H1 (cell line): Measurements from ENCODE around the gene SLC23A1.

Experiments
- CEBPB ChIP-seq: IDR thresholded peaks from 2 replicates; pipeline ENCODE4 v1.6.1; 2012; ENCODE audit warnings: low read depth, low read length
- EZH2 ChIP-seq: fragments of 200-600 bp; sonication (generic); IDR thresholded peaks from 2 replicates; pipeline ENCODE4 v1.7.1; 2012; ENCODE audit warnings: low read depth, mild to moderate bottlenecking, moderate library complexity, low read length, inconsistent platforms; ENCODE audit not compliant: severe bottlenecking
- FOSL1 ChIP-seq: IDR thresholded peaks from 2 replicates; pipeline ENCODE4 v1.6.1; 2011; ENCODE audit warnings: mild to moderate bottlenecking, low read depth, low read length, moderate library complexity; ENCODE audit not compliant: insufficient read depth
- HDAC2 ChIP-seq, 2 experiments: fragments of 300-600 bp in 1 of 2; sonication (generic) in 1 of 2; IDR thresholded peaks; 2 replicates each; pipeline ENCODE4 v1.6.1; 2011 to 2012; ENCODE audit warnings: low read depth in 2 of 2, low read length in 2 of 2, mild to moderate bottlenecking in 2 of 2, moderate library complexity in 2 of 2, borderline replicate concordance in 1 of 2, inconsistent platforms in 1 of 2
- KDM5A ChIP-seq: fragments of 200-600 bp; IDR thresholded peaks from 2 replicates; pipeline ENCODE4 v1.7.1; 2012; ENCODE audit warnings: mild to moderate bottlenecking, low read length, inconsistent platforms, mixed read lengths
- POLR2A ChIP-seq, 2 experiments: IDR thresholded peaks; 1 replicate in 1 of 2; 2 replicates in 1 of 2; pipeline ENCODE4 v1.6.1; 2011; ENCODE audit warnings: low read depth in 2 of 2, low read length in 2 of 2, mild to moderate bottlenecking in 2 of 2; ENCODE audit errors: control extremely low read depth in 1 of 2
- POLR2AphosphoS5 ChIP-seq: IDR thresholded peaks from 2 replicates; pipeline ENCODE4 v1.6.1; 2011; ENCODE audit warnings: low read depth, low read length
- SIX5 ChIP-seq: IDR thresholded peaks from 2 replicates; pipeline ENCODE4 v1.6.1; 2011; ENCODE audit warnings: mild to moderate bottlenecking, low read depth, low read length
- SP1 ChIP-seq: IDR thresholded peaks from 2 replicates; pipeline ENCODE4 v1.6.1; 2011; ENCODE audit warnings: low read depth, low read length
- TAF1 ChIP-seq: IDR thresholded peaks from 2 replicates; pipeline ENCODE4 v1.6.1; 2011; ENCODE audit warnings: mild to moderate bottlenecking, low read depth, low read length
- ZNF274 ChIP-seq: IDR thresholded peaks from 2 replicates; pipeline ENCODE4 v1.7.0; 2012; ENCODE audit warnings: low read length, borderline replicate concordance; ENCODE audit errors: extremely low read depth
- TF ChIP-seq, protein P1 (sequence below), 3 experiments: IDR thresholded peaks; 1 replicate in 2 of 3; 2 replicates in 1 of 3; pipeline versions ENCODE4 v1.5.1 to v1.6.1; 2011; ENCODE audit warnings: low read length in 3 of 3, mild to moderate bottlenecking in 3 of 3, inconsistent platforms in 2 of 3, low read depth in 1 of 3, moderate library complexity in 1 of 3; ENCODE audit not compliant: insufficient read depth in 1 of 3; ENCODE audit errors: control extremely low read depth in 1 of 3

- TF ChIP-seq TAF1 (no peak), ZNF274 (no peak), FOSL1 (no peak), SIX5 (no peak), POLR2A (IDR thresholded peaks at IDR 0.05; ENCODE audit: control extremely low read depth in 1 of 2, low read depth in 2 of 2, low read length in 2 of 2) (no peak), KDM5A (no peak), SP1 (no peak), POLR2AphosphoS5 (no peak), CEBPB (no peak), EZH2 (no peak), HDAC2 (IDR thresholded peaks at IDR 0.05; ENCODE audit: borderline replicate concordance in 1 of 2, low read depth in 2 of 2, low read length in 2 of 2) (no peak)
- TF ChIP-seq, protein P1, sequence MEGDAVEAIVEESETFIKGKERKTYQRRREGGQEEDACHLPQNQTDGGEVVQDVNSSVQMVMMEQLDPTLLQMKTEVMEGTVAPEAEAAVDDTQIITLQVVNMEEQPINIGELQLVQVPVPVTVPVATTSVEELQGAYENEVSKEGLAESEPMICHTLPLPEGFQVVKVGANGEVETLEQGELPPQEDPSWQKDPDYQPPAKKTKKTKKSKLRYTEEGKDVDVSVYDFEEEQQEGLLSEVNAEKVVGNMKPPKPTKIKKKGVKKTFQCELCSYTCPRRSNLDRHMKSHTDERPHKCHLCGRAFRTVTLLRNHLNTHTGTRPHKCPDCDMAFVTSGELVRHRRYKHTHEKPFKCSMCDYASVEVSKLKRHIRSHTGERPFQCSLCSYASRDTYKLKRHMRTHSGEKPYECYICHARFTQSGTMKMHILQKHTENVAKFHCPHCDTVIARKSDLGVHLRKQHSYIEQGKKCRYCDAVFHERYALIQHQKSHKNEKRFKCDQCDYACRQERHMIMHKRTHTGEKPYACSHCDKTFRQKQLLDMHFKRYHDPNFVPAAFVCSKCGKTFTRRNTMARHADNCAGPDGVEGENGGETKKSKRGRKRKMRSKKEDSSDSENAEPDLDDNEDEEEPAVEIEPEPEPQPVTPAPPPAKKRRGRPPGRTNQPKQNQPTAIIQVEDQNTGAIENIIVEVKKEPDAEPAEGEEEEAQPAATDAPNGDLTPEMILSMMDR (IDR thresholded peaks at IDR 0.05; ENCODE audit: control extremely low read depth in 1 of 3, insufficient read depth in 1 of 3, low read depth in 1 of 3, low read length in 3 of 3), result no peak
Measured at GRCh38 chr5:139419226-139420192, 36.4 kb upstream of the SLC23A1 start.
